Measurements from ENCODE around the gene DBH. TPM values are rescaled to one million over a fixed set of nuclear protein-coding genes. Genes with fewer than 3 reads are reported as not detected.

DBH gene
- total and polyA plus RNA-seq, 8 donors, result 0.08 to 2.2 (median 1.3) TPM

DNA sequence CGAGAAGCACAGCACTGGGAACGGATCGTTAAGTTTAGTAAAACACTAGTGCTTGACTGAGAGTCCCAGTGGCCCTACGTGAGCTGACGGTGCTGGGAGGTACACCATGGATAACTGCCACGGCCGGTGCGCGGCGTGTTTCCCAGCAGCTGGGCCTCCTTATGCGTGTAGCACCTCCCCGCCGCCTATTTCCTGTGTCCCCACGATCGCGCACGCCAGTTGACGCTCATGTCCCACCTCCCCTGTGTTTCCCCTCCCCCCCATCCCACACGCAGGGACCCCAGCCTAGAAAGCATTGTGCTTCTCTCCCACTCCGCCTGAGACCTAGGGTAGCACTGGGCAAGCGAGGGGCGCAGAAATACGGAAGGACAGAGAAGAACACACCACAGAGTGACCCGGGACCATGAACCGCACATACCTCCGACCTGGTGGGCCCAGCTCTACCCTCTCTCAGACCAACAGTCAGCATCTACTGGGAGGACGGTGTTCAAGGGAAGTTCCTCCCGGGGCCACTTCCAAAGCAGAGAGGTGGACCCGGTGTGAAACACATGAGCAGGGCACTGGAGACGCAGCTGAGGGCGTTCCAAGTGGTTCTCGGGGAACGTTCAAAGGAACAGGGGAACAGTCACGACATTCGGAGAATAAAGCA, 45.6 kb downstream of the DBH start:
- no peaks in the 10 kb centered on the region for H3K9me3 ChIP-seq
- H3K27ac ChIP-seq, result no peak overlapping the region
- intact Hi-C loops (cut with DNase I), result no loop called here
- ATAC-seq (no peak), DNase-seq (peak in 1 of 4 donors; percentile 71)
- TF ChIP-seq, protein P1, sequence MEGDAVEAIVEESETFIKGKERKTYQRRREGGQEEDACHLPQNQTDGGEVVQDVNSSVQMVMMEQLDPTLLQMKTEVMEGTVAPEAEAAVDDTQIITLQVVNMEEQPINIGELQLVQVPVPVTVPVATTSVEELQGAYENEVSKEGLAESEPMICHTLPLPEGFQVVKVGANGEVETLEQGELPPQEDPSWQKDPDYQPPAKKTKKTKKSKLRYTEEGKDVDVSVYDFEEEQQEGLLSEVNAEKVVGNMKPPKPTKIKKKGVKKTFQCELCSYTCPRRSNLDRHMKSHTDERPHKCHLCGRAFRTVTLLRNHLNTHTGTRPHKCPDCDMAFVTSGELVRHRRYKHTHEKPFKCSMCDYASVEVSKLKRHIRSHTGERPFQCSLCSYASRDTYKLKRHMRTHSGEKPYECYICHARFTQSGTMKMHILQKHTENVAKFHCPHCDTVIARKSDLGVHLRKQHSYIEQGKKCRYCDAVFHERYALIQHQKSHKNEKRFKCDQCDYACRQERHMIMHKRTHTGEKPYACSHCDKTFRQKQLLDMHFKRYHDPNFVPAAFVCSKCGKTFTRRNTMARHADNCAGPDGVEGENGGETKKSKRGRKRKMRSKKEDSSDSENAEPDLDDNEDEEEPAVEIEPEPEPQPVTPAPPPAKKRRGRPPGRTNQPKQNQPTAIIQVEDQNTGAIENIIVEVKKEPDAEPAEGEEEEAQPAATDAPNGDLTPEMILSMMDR (IDR thresholded peaks at IDR 0.05), result no peak
- no peak overlapping the region for H3K4me3 ChIP-seq
- H3K36me3 ChIP-seq, result no peaks in the 10 kb centered on the region
- peaks cover 10 to 25% of the 10 kb centered on the region in 2 donors for H3K4me1 ChIP-seq
- no peaks in the 10 kb centered on the region for H3K27me3 ChIP-seq

DNA sequence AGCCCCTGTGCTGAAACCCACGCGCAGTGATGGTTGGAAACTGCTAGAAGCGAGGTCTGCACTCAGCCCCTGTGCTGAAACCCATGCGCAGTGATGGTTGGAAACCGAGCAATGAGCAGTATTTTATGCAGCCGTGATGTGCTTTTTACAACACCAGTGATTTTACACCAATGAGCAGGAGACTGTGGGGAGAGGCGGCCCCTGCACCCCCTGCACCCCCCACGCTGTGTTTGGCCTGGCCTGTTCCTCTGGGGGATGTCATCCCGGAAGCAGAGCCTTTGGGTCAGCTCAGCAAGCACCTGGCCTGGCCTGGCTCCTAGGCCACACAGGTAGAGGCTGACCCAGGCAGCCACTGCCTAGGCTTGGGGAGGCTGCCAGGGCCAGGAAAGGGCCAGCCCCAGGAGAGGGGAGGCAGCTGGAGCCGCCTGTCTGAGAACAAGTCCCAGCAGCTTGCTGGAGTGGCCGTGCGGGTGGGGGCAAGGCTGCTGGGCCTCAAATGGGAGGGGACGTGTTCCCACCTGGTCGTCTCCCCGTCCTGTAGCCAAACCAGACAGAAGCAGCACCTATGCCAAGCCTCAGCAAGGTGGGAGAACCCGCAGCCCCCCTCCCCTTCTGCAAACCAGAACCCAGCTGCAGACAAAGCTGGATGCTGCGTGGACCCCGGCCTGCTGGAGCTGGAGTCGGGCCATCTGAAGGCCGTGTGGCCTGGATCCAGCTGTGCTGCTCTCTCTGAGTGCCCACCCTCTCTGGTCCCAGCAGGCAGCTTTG, 46.8 kb downstream of the DBH start:
- TF ChIP-seq, protein P1 (IDR thresholded peaks at IDR 0.05), result no peak
- Histone ChIP-seq H3K27me3 (no peaks in the 10 kb centered on the region), H3K36me3 (no peaks in the 10 kb centered on the region), H3K4me3 (no peak overlapping the region), H3K4me1 (peaks cover 10 to 25% of the 10 kb centered on the region in 2 donors), H3K9me3 (no peaks in the 10 kb centered on the region), H3K27ac (peak overlapping the region; percentile 44 to 70)
- ATAC-seq (no peak), DNase-seq (peak in 1 of 4 donors; percentile 62)
- intact Hi-C loops (cut with DNase I), result no loop called here

DNA sequence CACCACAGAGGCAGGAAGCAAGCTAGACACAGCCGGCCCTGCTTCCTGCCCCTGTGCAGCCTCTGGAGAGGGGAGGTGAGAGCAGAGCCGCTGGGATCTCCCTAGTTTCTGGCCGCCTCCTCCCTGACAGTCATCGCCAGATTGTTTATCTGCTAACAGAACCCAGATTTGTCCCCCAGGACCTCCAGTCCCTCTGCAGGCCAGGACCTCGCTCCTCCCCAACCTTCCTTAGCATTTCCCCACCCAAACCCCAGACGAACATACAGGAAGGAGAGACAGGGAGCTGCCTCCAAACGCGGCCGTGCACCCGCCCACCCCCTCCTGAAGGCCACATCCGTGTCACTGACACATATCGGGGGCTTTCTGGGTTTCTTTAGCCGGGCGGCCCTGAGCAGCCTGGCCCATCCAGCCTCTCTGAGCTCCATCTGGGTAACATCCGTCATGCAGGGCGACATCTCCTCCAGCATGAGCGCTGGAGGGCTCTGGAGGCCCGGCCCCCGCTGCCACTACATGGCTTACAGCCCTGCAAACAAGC, 47.5 kb downstream of the DBH start:
- peak overlapping the region; percentile 59 to 70 for H3K27ac ChIP-seq
- intact Hi-C loops (cut with DNase I), result no loop called here
- no peaks in the 10 kb centered on the region for H3K36me3 ChIP-seq
- H3K9me3 ChIP-seq, result no peaks in the 10 kb centered on the region
- no peak overlapping the region for H3K4me3 ChIP-seq
- peaks cover 10 to 25% of the 10 kb centered on the region in 2 donors for H3K4me1 ChIP-seq
- DNase-seq, result no peak
- TF ChIP-seq, protein P1 (IDR thresholded peaks at IDR 0.05), result no peak
- peak; percentile 37 for ATAC-seq
- H3K27me3 ChIP-seq, result no peaks in the 10 kb centered on the region

DNA sequence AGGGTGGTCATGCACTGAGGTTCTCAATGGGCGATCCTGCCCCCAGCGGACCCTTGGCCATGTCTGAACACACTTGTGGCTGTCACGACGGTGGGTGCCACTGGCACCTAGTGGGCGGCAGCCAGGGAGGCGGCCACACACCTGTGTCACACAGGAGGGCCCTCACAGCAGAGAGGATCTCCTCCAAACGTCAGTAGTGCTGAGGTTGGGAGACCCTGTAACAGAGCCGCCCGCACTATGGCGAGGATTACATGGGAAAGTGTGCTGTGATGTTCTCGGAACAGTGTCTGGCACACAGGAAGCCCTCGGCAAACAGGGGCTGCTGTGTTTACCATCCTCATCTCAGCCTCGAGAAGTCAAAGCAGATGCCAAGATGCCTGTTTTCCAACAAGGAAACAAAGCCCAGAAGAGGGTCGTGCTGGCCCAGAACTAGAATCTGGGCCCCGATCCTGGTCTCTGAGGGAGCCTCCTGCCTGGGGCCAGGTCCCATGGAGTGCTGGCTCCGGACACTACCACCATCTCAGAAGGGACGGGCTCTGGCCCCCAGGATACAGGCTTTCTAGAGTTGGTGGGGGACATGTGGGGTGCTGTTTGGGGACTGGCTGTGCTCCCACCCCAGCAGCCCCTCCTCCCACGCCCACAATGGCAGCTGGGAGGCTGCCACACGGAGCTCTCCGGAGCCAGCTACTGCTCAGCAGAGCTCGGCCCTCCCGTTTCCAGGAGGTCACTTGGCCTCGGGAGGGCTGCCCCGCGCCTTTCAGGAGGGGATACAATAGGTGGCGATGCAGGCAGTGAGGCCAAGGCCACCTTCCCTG, 48.2 kb downstream of the DBH start:
- ATAC-seq, result no peak
- intact Hi-C loops (cut with DNase I), result no loop called here
- TF ChIP-seq, protein P1 (IDR thresholded peaks at IDR 0.05), result no peak

More for the DNA sequence above, 48.2 kb downstream of the DBH start:
- DNase-seq, result peak in 1 of 4 donors; percentile 77
- Histone ChIP-seq H3K4me1 (peaks cover 10 to 22% of the 10 kb centered on the region in 2 donors), H3K9me3 (no peaks in the 10 kb centered on the region), H3K27me3 (no peaks in the 10 kb centered on the region), H3K4me3 (no peak overlapping the region), H3K27ac (peak overlapping the region; percentile 59 to 70), H3K36me3 (no peaks in the 10 kb centered on the region)
